ENCODE data around the gene SLX1A. TPM values are rescaled to one million over a fixed set of nuclear protein-coding genes. Genes with fewer than 3 reads are reported as not detected.

The SLX1A gene
- total and polyA plus RNA-seq, 9 of the 15 experiments (the other 6 are each of a cell fraction or from before 2014, with no cell fraction given) = 2.3 to 86.5 (median 11.6) TPM

DNA sequence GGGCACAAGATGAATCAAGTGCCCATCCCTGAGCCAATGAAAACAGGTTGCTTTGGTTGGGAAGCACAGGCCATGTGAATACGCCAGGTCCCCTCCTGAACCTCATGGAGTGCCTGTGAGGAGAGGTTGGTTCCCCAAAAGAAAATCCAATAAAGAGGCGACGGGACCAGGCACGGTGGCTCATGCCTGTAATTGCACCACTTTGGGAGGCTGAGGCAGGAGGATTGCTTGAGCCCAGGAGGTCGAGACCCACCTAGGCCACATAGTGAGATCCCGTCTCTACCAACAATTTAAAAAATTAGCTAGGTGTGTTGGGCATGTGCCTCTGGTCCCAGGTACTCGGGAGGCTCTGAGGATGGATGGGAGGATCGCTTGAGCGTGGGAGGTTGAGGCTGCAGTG lies 13.7 kb upstream of the SLX1A start:
- in situ Hi-C loops (cut with MboI) = no loop called here
- POLR2A ChIA-PET = interaction anchor here (0.5 to 2.0 kb wide), 2 partner anchors 19 to 456 kb away, joined by 5 to 6 read pairs; no protein-coding TSS in a partner anchor
- CTCF ChIA-PET (ENCODE audit: low intra/inter-chr PET ratio) = no interaction called here

DNA sequence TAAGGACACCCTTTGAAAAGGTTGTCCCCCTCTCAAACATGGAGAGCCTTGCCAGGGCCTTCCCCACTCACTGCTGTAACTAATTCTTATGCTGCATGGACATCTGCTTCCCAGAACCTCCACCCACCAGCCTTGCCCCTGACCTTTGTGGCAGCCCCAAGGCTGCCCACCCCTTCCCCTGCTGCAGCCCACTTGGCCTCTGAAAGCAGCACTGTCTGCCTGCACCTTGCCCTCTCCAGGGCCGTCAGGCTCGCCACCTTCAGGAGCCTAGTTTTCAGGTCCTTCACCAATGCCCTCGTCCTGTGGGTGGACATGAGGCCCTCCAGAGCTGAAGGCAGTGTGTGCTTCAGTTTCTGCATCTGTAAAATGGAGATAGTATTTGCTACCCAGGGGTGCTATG lies 12.9 kb upstream of the SLX1A start:
- Histone ChIP-seq H3K9ac (ENCODE audit: insufficient read depth in 1 of 2, low read depth in 2 of 2, low read length in 2 of 2) (no peak overlapping the region), H3K4me1 (replicated peaks in 1 of 2; ENCODE audit: control insufficient read depth in 2 of 2, insufficient read depth in 2 of 2, low read length in 2 of 2) (peaks cover 17 to 33% of the 10 kb centered on the region in 2 experiments), H3K79me2 (ENCODE audit: control insufficient read depth, insufficient read depth, low read length) (no peaks in the 10 kb centered on the region), H2AFZ (ENCODE audit: low read depth, low read length) (no peak overlapping the region), H3K27me3 (ENCODE audit: control insufficient read depth in 2 of 2, insufficient read depth in 2 of 2, low read length in 2 of 2) (no peaks in the 10 kb centered on the region), H3K4me2 (ENCODE audit: insufficient read depth, low read length) (no peak overlapping the region), H4K20me1 (replicated peaks; ENCODE audit: control insufficient read depth, insufficient read depth, low read length) (no peaks in the 10 kb centered on the region), H3K9me1 (ENCODE audit: control insufficient read depth, insufficient read depth, low read length) (no peaks in the 10 kb centered on the region), H3K9me3 (replicated peaks; ENCODE audit: control insufficient read depth, insufficient read depth, low read depth, low read length) (no peaks in the 10 kb centered on the region), H3K27ac (ENCODE audit: extremely low read depth, low read depth, low read length) (no peak overlapping the region), H3K4me3 (no peak overlapping the region), H3K36me3 (ENCODE audit: control insufficient read depth, insufficient read depth, low read length) (no peaks in the 10 kb centered on the region)
- 0% methylated on average over 3 of the region's 3 CpGs for WGBS (ENCODE audit: insufficient coverage, low coverage, missing lambda C conversion rate)
- in situ Hi-C loops (cut with MboI) (no loop called here), intact Hi-C loops (cut with micrococcal nuclease) (no loop called here)
- CTCF ChIA-PET (ENCODE audit: low intra/inter-chr PET ratio) = no interaction called here
- BruUV-seq (replicated peaks) = no TSS peak
- no peak for FAIRE-seq
- ATAC-seq = no peak
- no peak for DNase-seq (ENCODE audit: extremely low read depth in 1 of 4, low spot score in 3 of 4)
- POLR2A ChIA-PET = interaction anchor here (0.6 kb wide), 1 partner anchor 55 kb away, joined by 3 read pairs; no protein-coding TSS in a partner anchor
- TF ChIP-seq RFX7 (CRISPR knock-in tag; IDR thresholded peaks at IDR 0.05) (no peak), MTA1 (IDR thresholded peaks at IDR 0.05; ENCODE audit: borderline replicate concordance) (no peak)

More for the DNA sequence above, 13.7 kb upstream of the SLX1A start:
- no peak overlapping the region for H3K27ac ChIP-seq (ENCODE audit: extremely low read depth, low read depth, low read length)
- peaks cover 10 to 25% of the 10 kb centered on the region in 2 experiments for H3K4me1 ChIP-seq (replicated peaks in 1 of 2; ENCODE audit: control insufficient read depth in 2 of 2, insufficient read depth in 2 of 2, low read length in 2 of 2)
- H2AFZ ChIP-seq (ENCODE audit: low read depth, low read length) = no peak overlapping the region
- 34% methylated on average over 9 of the region's 9 CpGs for WGBS (ENCODE audit: insufficient coverage, low coverage, missing lambda C conversion rate)
- H4K20me1 ChIP-seq (replicated peaks; ENCODE audit: control insufficient read depth, insufficient read depth, low read length) = no peaks in the 10 kb centered on the region
- no peak for ATAC-seq
- FAIRE-seq = no peak
- H3K4me2 ChIP-seq (ENCODE audit: insufficient read depth, low read length) = no peak overlapping the region
- intact Hi-C loops (cut with micrococcal nuclease) = no loop called here
- TF ChIP-seq ZNF121 (CRISPR knock-in tag; conservative IDR thresholded peaks at IDR 0.05) (peak; percentile 50), TAF9B (IDR thresholded peaks at IDR 0.05; ENCODE audit: partially characterized antibody) (no peak)
- DNase-seq (ENCODE audit: extremely low read depth in 1 of 4, low spot score in 3 of 4) = no peak
- no peaks in the 10 kb centered on the region for H3K27me3 ChIP-seq (ENCODE audit: control insufficient read depth in 2 of 2, insufficient read depth in 2 of 2, low read length in 2 of 2)
- no TSS peak for BruUV-seq (replicated peaks)
- H3K4me3 ChIP-seq = no peak overlapping the region
- H3K9me3 ChIP-seq (replicated peaks; ENCODE audit: control insufficient read depth, insufficient read depth, low read depth, low read length) = no peaks in the 10 kb centered on the region
- H3K9ac ChIP-seq (ENCODE audit: insufficient read depth in 1 of 2, low read depth in 2 of 2, low read length in 2 of 2) = no peak overlapping the region
- no peaks in the 10 kb centered on the region for H3K36me3 ChIP-seq (ENCODE audit: control insufficient read depth, insufficient read depth, low read length)
- H3K79me2 ChIP-seq (ENCODE audit: control insufficient read depth, insufficient read depth, low read length) = no peaks in the 10 kb centered on the region
- no peaks in the 10 kb centered on the region for H3K9me1 ChIP-seq (ENCODE audit: control insufficient read depth, insufficient read depth, low read length)

Measured in K562 (cell line).